SK-N-SH (cell line): Measurements from ENCODE around the gene PDE11A. TPM values are rescaled to one million over a fixed set of nuclear protein-coding genes. Genes with fewer than 3 reads are reported as not detected.

ENCODE experiments used
- CTCF ChIA-PET: fragments of 300-600, 350-600 bp; formaldehyde crosslinking; extraction: SDS; loops from one replicate; lab custom pipeline; 2021; lab: Yijun Ruan, JAX
- POLR2A ChIA-PET: fragments of 350-600 bp; sonication (Branson Sonifier 250); formaldehyde crosslinking; extraction: SDS; loops from one replicate; lab custom pipeline; 2020; ENCODE audit warnings: antibody characterized with exemption, inconsistent platforms; lab: Yijun Ruan, JAX
- DNase-seq: peaks from one replicate; pipeline ENCODE4 v3.0.0; 2012
- H2AFZ ChIP-seq: fragments of 200-600 bp; sonication (generic); 2 replicates; pipeline ENCODE4 v1.8.1; 2016; ENCODE audit warnings: antibody characterized with exemption, mild to moderate bottlenecking, low read depth
- H3F3A ChIP-seq: fragments of 200-600 bp; sonication (generic); replicated peaks from 2 replicates; pipeline ENCODE3; 2016; ENCODE audit warnings: antibody characterized with exemption, mild to moderate bottlenecking; ENCODE audit not compliant: insufficient read depth
- H3K27ac ChIP-seq, 2 experiments: fragments of 200-500 bp in 1 of 2; fragments of 200-600 bp in 1 of 2; sonication (Bioruptor generic) in 1 of 2; sonication (generic), shearing (Covaris generic) in 1 of 2; 2 replicates each; pipeline versions ENCODE4 v1.5.1 to v1.6.1; 2014 to 2016; ENCODE audit warnings: low read depth in 2 of 2, inconsistent platforms in 1 of 2, low read length in 1 of 2, mild to moderate bottlenecking in 1 of 2, mixed read lengths in 1 of 2
- H3K27me3 ChIP-seq: fragments of 200-600 bp; sonication (generic), shearing (Covaris generic); 2 replicates; pipeline ENCODE4 v1.6.1; 2016; ENCODE audit warnings: mixed run types; ENCODE audit not compliant: insufficient read depth
- H3K36me3 ChIP-seq, 2 experiments: fragments of 200-500 bp in 1 of 2; fragments of 200-600 bp in 1 of 2; sonication (Bioruptor generic) in 1 of 2; sonication (generic) in 1 of 2; replicated peaks in 1 of 2; 2 replicates each; pipeline versions ENCODE3 to v1.5.1; 2014 to 2016; ENCODE audit warnings: low read length in 1 of 2, mild to moderate bottlenecking in 1 of 2; ENCODE audit not compliant: insufficient read depth in 2 of 2, control insufficient read depth in 1 of 2
- H3K4me1 ChIP-seq, 2 experiments: fragments of 200-500 bp in 1 of 2; fragments of 200-600 bp in 1 of 2; sonication (Bioruptor generic) in 1 of 2; sonication (generic), shearing (Covaris generic) in 1 of 2; 2 replicates each; pipeline versions ENCODE4 v1.5.1 to v1.6.1; 2014 to 2016; ENCODE audit warnings: low read depth in 1 of 2, low read length in 1 of 2, mixed run types in 1 of 2; ENCODE audit not compliant: insufficient read depth in 2 of 2, control insufficient read depth in 1 of 2
- H3K4me2 ChIP-seq: fragments of 200-600 bp; sonication (generic), shearing (Covaris generic); 2 replicates; pipeline ENCODE4 v1.6.1; 2017; ENCODE audit warnings: mixed run types
- H3K4me3 ChIP-seq, 2 experiments: fragments of 200-500 bp in 1 of 2; fragments of 200-600 bp in 1 of 2; sonication (Bioruptor generic) in 1 of 2; sonication (generic), shearing (Covaris generic) in 1 of 2; 2 replicates each; pipeline versions ENCODE4 v1.5.1 to v1.8.1; 2014 to 2016; ENCODE audit warnings: low read depth in 2 of 2, inconsistent platforms in 1 of 2, low read length in 1 of 2, mild to moderate bottlenecking in 1 of 2, mixed read lengths in 1 of 2, moderate library complexity in 1 of 2
- H3K79me2 ChIP-seq: fragments of 200-600 bp; sonication (generic); 2 replicates; pipeline ENCODE4 v1.8.1; 2017; ENCODE audit warnings: mild to moderate bottlenecking; ENCODE audit not compliant: insufficient read depth
- H3K9ac ChIP-seq: fragments of 200-600 bp; sonication (generic); 2 replicates; pipeline ENCODE4 v1.6.1; 2017; ENCODE audit warnings: mixed run types
- H3K9me2 ChIP-seq: fragments of 200-600 bp; sonication (generic); 2 replicates; pipeline ENCODE4 v1.6.1; 2017; ENCODE audit warnings: mixed run types
- H3K9me3 ChIP-seq: fragments of 200-600 bp; sonication (generic); 2 replicates; pipeline ENCODE4 v1.6.1; 2017; ENCODE audit warnings: mixed run types, mild to moderate bottlenecking, moderate library complexity
- H4K20me1 ChIP-seq: fragments of 200-600 bp; sonication (generic); 2 replicates; pipeline ENCODE4 v1.6.1; 2017; ENCODE audit warnings: mild to moderate bottlenecking, mixed run types; ENCODE audit not compliant: insufficient read depth
- CTCF ChIP-seq: fragments of 200-600 bp; sonication (generic); IDR thresholded peaks from 2 replicates; pipeline ENCODE4 v1.6.1; 2017; ENCODE audit warnings: antibody characterized with exemption, mild to moderate bottlenecking, moderate library complexity
- EP300 ChIP-seq, 2 experiments: IDR thresholded peaks; 2 replicates each; pipeline versions ENCODE4 v1.4.0 to v1.6.1; 2012; ENCODE audit warnings: borderline replicate concordance in 1 of 2, low read depth in 1 of 2, low read length in 1 of 2
- IRF3 ChIP-seq: fragments of 150-350 bp; IDR thresholded peaks from 2 replicates; pipeline ENCODE4 v1.6.1; 2016; ENCODE audit warnings: mild to moderate bottlenecking, low read depth, low read length
- JUND ChIP-seq: IDR thresholded peaks from 2 replicates; pipeline ENCODE4 v1.4.0; 2012
- MAX ChIP-seq: IDR thresholded peaks from 2 replicates; pipeline ENCODE4 v1.4.0; 2012; ENCODE audit warnings: low read depth
- MEF2A ChIP-seq: IDR thresholded peaks from 2 replicates; pipeline ENCODE4 v1.4.0; 2012; ENCODE audit warnings: low read depth, borderline replicate concordance
- MXI1 ChIP-seq: IDR thresholded peaks from 2 replicates; pipeline ENCODE4 v1.6.1; 2012; ENCODE audit warnings: mild to moderate bottlenecking, low read depth, low read length, improper control_type of control experiment
- NRF1 ChIP-seq: IDR thresholded peaks from 2 replicates; pipeline ENCODE4 v1.6.1; 2012; ENCODE audit warnings: low read depth, mild to moderate bottlenecking, low read length
- POLR2AphosphoS5 ChIP-seq: IDR thresholded peaks from 2 replicates; pipeline ENCODE4 v1.6.1; 2012; ENCODE audit warnings: low read depth, low read length
- TAF1 ChIP-seq: IDR thresholded peaks from 2 replicates; pipeline ENCODE4 v1.6.1; 2012; ENCODE audit warnings: low read depth, mild to moderate bottlenecking, low read length, moderate library complexity, borderline replicate concordance
- USF1 ChIP-seq: IDR thresholded peaks from 2 replicates; pipeline ENCODE4 v1.4.0; 2012; ENCODE audit warnings: low read depth, borderline replicate concordance
- USF2 ChIP-seq: fragments of 150-350 bp; IDR thresholded peaks from 2 replicates; pipeline ENCODE4 v1.6.1; 2017; ENCODE audit warnings: antibody characterized with exemption, low read length, low read depth, borderline replicate concordance
- YY1 ChIP-seq: IDR thresholded peaks from 2 replicates; pipeline ENCODE4 v1.4.0; 2012; ENCODE audit warnings: low read depth, mild to moderate bottlenecking
- polyA plus RNA-seq, 3 experiments: library from polyadenylated mRNA; depleted of rRNA; stranded (reverse); fragments of >200 nt; gene quantifications; 2 replicates each; pipeline ENCODE4 v1.2.3, GENCODE V29; 2012

Gene PDE11A
- polyA plus RNA-seq, 1 of the 3 experiments (the other 2 are of a cell fraction) = 0.10 TPM

GRCh38 chr2:178117725-178118124 is 45.1 kb upstream of the PDE11A start (continued):
- TF ChIP-seq USF1 = no peak

- H4K20me1 ChIP-seq = no peaks in the 10 kb centered on the region
- DNase-seq = no peak
- no peak overlapping the region for H3K9ac ChIP-seq
- H2AFZ ChIP-seq = no peak overlapping the region
- H3K36me3 ChIP-seq = peaks cover 29 to 40% of the 10 kb centered on the region in 2 experiments
- ChIA-PET POLR2A (no interaction called here), CTCF (interaction anchor here (0.7 to 11.9 kb wide), 5 partner anchors 13 to 357 kb away, joined by 3 to 153 read pairs (median 3); no protein-coding TSS in a partner anchor)
- H3K79me2 ChIP-seq = peaks cover 21% of the 10 kb centered on the region
- no peak overlapping the region for H3K4me2 ChIP-seq
- no peak overlapping the region for H3K27ac ChIP-seq
- H3K9me3 ChIP-seq = no peaks in the 10 kb centered on the region
- H3K9me2 ChIP-seq = no peaks in the 10 kb centered on the region
- no peaks in the 10 kb centered on the region for H3K27me3 ChIP-seq
- TF ChIP-seq POLR2AphosphoS5 (no peak), MXI1 (no peak), MEF2A (no peak), CTCF (no peak), IRF3 (no peak), YY1 (no peak), USF2 (no peak), NRF1 (no peak), TAF1 (no peak), MAX (no peak), EP300 (IDR thresholded peaks at IDR 0.05; ENCODE audit: borderline replicate concordance in 1 of 2, low read depth in 1 of 2, low read length in 1 of 2) (no peak), JUND (no peak)
- H3F3A ChIP-seq = no peaks in the 10 kb centered on the region
- H3K4me3 ChIP-seq = no peak overlapping the region
- peaks cover 9 to 11% of the 10 kb centered on the region in 2 experiments; a peak in 3 of 4 replicates for H3K4me1 ChIP-seq
Measured at GRCh38 chr2:178115271-178115670, 42.7 kb upstream of the PDE11A start.
